Right atrium auricular region (tissue), 2 donors: ENCODE measurements around the gene ADD1. TPM values are rescaled to one million over a fixed set of nuclear protein-coding genes. Genes with fewer than 3 reads are reported as not detected.

Source experiments
- DNase-seq: peaks from one replicate; pipeline ENCODE4 v3.0.0-alpha.2; 2019; ENCODE audit warnings: low spot score
- H3K27ac ChIP-seq, 2 donors: fragments of 200-600 bp; sonication (generic); 1 replicate in 1 of 2; 2 replicates in 1 of 2; pipeline ENCODE4 v1.5.1; 2016 to 2019
- H3K27me3 ChIP-seq, 2 donors: fragments of 200-600 bp; sonication (generic); one replicate each; pipeline versions ENCODE4 v1.5.1 to v1.6.0; 2017 to 2019
- H3K36me3 ChIP-seq: fragments of 200-600 bp; sonication (generic); one replicate; pipeline ENCODE4 v1.5.1; 2016
- H3K4me1 ChIP-seq, 2 donors: fragments of 200-600 bp; sonication (generic); one replicate each; pipeline versions ENCODE4 v1.5.1 to v1.6.0; 2017 to 2019
- H3K4me3 ChIP-seq, 2 donors: fragments of 200-600 bp; sonication (generic); 1 replicate in 1 of 2; 2 replicates in 1 of 2; pipeline ENCODE4 v1.5.1; 2017 to 2019; ENCODE audit warnings: mild to moderate bottlenecking in 1 of 2, moderate library complexity in 1 of 2
- H3K9me3 ChIP-seq, 2 donors: fragments of 200-600 bp; sonication (generic); one replicate each; pipeline ENCODE4 v1.5.1; 2019
- CTCF ChIP-seq, 2 donors: fragments of 200-600 bp; sonication (generic); IDR thresholded peaks; one replicate each; pipeline ENCODE4 v1.5.1; 2019; ENCODE audit warnings: antibody characterized with exemption in 2 of 2
- total RNA-seq, 2 donors: library from RNA; depleted of rRNA; stranded (reverse); fragments of >200 nt; gene quantifications; one replicate each; pipeline ENCODE4 v1.1.0, GENCODE V29; 2016

ADD1 gene
- total RNA-seq, 2 donors from 2014 or later, result 171 to 196 TPM

GRCh38 chr4:2925931-2926860 is 82.6 kb downstream of the ADD1 start:
- peaks cover 83% of the 10 kb centered on the region for H3K36me3 ChIP-seq
- DNase-seq, result no peak
- no peaks in the 10 kb centered on the region for H3K27me3 ChIP-seq
- peaks cover 0 to 18% of the 10 kb centered on the region in 2 donors for H3K4me1 ChIP-seq
- H3K4me3 ChIP-seq, result no peak overlapping the region
- H3K9me3 ChIP-seq, result no peaks in the 10 kb centered on the region
- no peak for TF ChIP-seq CTCF (IDR thresholded peaks at IDR 0.05)
- no peak overlapping the region for H3K27ac ChIP-seq

- Histone ChIP-seq H3K4me1 (peaks cover 0 to 28% of the 10 kb centered on the region in 2 donors), H3K9me3 (no peaks in the 10 kb centered on the region), H3K27ac (no peak overlapping the region), H3K4me3 (no peak overlapping the region), H3K36me3 (peaks cover 86% of the 10 kb centered on the region), H3K27me3 (no peaks in the 10 kb centered on the region)
- TF ChIP-seq CTCF (IDR thresholded peaks at IDR 0.05), result no peak
- DNase-seq, result no peak
Observed at GRCh38 chr4:2927016-2927695, 83.5 kb downstream of the ADD1 start.

- Histone ChIP-seq H3K4me3 (no peak overlapping the region), H3K9me3 (no peaks in the 10 kb centered on the region), H3K36me3 (peaks cover 81% of the 10 kb centered on the region), H3K4me1 (peaks cover 0 to 30% of the 10 kb centered on the region in 2 donors), H3K27me3 (no peaks in the 10 kb centered on the region), H3K27ac (no peak overlapping the region)
- no peak for TF ChIP-seq CTCF (IDR thresholded peaks at IDR 0.05)
- no peak for DNase-seq
Observed at GRCh38 chr4:2927696-2928075, 84.0 kb downstream of the ADD1 start.

GRCh38 chr4:2928242-2929176 is 84.9 kb downstream of the ADD1 start:
- no peak for TF ChIP-seq CTCF (IDR thresholded peaks at IDR 0.05)
- Histone ChIP-seq H3K27ac (no peak overlapping the region), H3K4me3 (no peak overlapping the region), H3K9me3 (no peaks in the 10 kb centered on the region), H3K4me1 (peaks cover 0 to 31% of the 10 kb centered on the region in 2 donors), H3K36me3 (peaks cover 78% of the 10 kb centered on the region), H3K27me3 (no peaks in the 10 kb centered on the region)
- no peak for DNase-seq

- H3K4me1 ChIP-seq, result peaks cover 0 to 37% of the 10 kb centered on the region in 2 donors
- no peak for DNase-seq
- H3K27me3 ChIP-seq, result no peaks in the 10 kb centered on the region
- H3K36me3 ChIP-seq, result peaks cover 68% of the 10 kb centered on the region
- no peaks in the 10 kb centered on the region for H3K9me3 ChIP-seq
- no peak for TF ChIP-seq CTCF (IDR thresholded peaks at IDR 0.05)
- H3K4me3 ChIP-seq, result no peak overlapping the region
- H3K27ac ChIP-seq, result no peak overlapping the region
Observed at GRCh38 chr4:2929469-2929868, 85.8 kb downstream of the ADD1 start.
